ENCODE measurements around the gene KLHDC3.
"Not testable (repeated sequence)": the region's sequence is repeated elsewhere in the genome, so short reads cannot be mapped to it uniquely, and the experiment has no call there.

The KLHDC3 gene

DNA sequence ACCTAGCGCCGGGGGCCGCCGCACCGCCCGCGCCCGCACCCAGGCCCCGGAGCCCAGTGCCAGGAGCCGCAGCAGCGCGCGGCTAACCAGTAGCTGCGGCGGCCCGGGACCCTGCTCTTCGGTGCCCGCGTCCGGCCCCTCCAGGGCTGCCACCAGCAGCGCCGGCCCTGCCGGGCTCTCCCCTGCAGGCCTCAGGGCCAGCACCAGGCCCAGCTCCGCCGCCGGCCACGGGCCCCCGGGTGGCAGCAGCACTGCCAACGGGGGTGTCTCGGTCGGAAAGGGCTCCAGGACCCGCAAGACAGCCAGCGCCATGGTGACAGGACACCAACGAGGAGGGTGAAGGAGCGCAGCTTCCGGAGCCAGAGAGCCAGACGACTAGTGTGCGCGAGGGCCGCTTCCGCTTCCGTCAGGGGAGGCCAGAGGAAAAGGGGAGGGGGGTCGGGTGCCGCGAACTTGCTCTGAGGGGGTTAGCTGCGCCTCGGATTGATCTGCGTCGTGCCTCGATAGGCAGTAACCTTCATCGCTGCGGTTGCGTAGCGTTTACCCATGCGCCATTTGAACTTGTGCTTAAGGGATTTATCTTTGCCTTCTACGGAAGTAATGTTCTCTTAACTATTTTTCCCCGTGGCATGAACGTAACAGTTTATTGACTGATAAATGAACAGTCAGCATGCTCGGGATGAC, 35.1 kb upstream of the KLHDC3 start, which contains the start of gene PEX6:
Gene PEX6, minus strand, starts transcription at position 343 of the 684 bp plus-strand sequence. Its CDS starts 31 bp downstream, at position 312.
- no peak for TF ChIP-seq JUND (IDR thresholded peaks at IDR 0.05; ENCODE audit: low read depth)
- DNase-seq (ENCODE audit: low read depth in 1 of 2, low spot score in 1 of 2) = peak; percentile 86 to 90
- in situ Hi-C loops (cut with HindIII; ENCODE audit: low pct_unique_long_range_greater_than_20kb, low sequenced_read_pairs) = no loop called here

DNA sequence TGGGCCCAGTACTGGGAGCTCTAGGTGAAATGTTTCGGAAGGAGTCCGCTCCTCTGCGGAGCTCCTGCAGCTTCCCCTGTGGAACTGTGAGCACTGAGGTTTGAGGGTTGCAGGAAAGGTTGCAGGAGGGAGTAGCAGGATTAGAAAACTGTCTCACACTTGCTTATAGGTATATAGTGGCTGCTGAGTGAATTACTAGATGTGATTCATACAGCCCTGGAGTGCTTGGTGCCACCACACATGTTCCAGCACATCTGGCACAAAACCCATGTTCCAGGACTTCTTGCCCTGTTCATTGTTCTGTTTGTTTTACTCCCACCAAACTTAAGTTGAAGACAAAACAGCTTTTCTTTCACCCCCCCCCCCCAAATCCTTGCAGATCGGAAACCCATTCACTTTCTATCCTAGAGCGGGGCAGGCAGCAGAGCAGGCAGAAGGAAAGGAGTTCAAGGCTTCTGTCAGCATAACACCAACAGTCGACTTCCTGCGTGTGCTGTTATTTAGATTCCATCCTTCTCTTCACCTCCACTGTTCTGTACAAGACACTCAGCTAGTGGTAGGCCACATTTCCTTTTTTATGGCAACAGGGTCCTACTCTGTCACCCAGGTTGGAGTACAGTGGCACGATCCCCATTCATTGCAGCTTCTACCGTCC, 34.4 kb upstream of the KLHDC3 start:
- TF ChIP-seq JUND (IDR thresholded peaks at IDR 0.05; ENCODE audit: low read depth) = no peak
- in situ Hi-C loops (cut with HindIII; ENCODE audit: low pct_unique_long_range_greater_than_20kb, low sequenced_read_pairs) = no loop called here

DNA sequence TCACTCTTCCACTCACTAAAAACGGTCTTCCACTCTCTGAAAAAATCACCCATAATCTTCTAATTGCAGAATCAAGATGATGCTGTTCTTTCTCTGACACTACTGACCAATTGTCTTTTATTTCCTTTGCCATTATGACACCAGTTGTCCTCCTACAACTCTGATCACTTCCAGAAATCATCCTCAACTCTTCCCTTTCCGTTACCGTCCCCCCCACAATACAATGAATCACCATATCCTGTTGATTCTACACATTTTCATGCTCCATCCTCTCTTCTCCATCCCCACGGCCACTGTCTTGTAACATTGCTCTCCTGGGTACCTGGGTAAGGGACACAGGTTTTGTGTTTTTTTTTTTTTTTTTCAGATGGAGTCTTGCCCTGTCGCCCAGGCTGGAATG, 32.2 kb upstream of the KLHDC3 start:
- no peak for DNase-seq (ENCODE audit: low read depth in 1 of 2, low spot score in 1 of 2)
- in situ Hi-C loops (cut with HindIII; ENCODE audit: low pct_unique_long_range_greater_than_20kb, low sequenced_read_pairs) = no loop called here
- TF ChIP-seq JUND (IDR thresholded peaks at IDR 0.05; ENCODE audit: low read depth) = no peak

More for the DNA sequence above, 34.4 kb upstream of the KLHDC3 start:
- no peak for DNase-seq (ENCODE audit: low read depth in 1 of 2, low spot score in 1 of 2)

DNA sequence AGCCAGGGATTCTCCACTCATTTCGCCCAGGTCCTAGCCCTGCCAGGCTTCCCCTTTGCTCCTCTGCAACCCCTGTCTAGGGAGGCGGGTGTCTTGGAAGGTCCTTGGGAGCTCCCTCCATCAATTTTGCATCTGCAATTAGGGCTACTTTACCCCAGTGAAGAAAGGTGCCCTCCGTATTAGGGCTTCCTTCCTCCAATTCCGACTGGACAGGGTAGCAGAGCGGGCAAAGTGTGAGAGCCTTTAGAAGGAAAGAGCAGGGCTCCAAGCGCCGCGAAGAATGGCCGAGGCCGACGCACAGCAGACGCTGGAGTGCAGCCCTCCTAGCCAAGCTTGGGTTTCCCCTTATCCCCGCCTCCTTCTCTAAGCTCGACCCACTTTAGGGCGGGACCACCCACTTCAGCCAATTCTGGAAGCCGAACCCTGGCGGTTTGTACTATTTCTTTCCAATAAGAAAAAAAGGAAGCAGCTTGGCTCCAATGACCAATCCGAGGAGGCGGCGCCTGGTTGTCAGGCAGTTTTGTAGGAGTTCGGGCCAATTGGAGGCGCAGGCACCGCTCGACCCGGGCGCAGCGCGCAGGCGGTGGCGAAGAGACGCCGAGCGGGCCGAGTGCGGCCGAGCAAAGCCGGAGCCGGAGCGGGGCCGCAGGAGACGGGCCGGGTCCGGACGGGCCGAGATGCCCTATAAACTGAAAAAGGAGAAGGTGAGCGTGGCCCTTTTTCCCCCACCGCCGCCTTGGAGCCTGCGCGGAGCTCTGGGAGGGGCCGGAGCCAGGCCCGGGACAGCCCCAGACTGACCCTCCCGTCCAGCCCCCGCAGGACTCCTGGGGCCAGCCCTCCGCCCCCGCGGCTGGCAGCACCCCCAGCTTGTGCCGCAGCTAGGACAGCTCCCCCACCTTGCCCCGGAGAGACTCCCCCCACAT, 29.8 kb upstream of the KLHDC3 start, which contains the start of gene PPP2R5D:
Gene PPP2R5D, plus strand, starts transcription at position 570 of the 923 bp plus-strand sequence. Its CDS starts 108 bp downstream, at position 678.
- in situ Hi-C loops (cut with HindIII; ENCODE audit: low pct_unique_long_range_greater_than_20kb, low sequenced_read_pairs) = no loop called here
- peak; percentile 96 to 99 for DNase-seq (ENCODE audit: low read depth in 1 of 2, low spot score in 1 of 2)
- TF ChIP-seq JUND (IDR thresholded peaks at IDR 0.05; ENCODE audit: low read depth) = no peak

DNA sequence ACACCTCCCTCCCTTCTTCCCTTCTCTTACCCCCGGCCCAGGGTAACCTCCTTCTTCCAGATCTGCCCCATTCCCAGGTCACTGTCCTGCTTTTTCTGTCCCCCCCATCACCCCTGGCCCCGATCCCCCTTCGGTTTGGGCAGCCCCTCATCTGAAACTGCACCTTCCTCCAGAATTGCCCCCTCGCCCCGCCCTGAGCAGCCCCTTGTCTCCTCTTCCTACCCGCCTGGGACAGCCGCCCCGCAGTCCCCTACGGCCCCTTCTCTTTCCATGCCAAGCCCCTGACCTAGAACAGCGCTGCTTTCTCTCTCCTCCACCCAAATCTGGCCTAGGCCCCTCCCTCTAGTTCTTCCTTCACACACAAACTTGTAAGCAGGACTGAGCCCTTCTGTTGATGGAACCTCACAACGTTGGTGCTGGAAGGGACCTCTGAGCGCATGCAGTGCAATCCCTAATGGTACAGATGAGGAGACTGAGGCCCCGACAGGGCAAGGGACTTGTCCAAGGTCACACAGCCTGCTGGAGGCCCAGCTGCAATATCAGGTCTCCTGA, 29.0 kb upstream of the KLHDC3 start:
- in situ Hi-C loops (cut with HindIII; ENCODE audit: low pct_unique_long_range_greater_than_20kb, low sequenced_read_pairs) = no loop called here
- no peak for DNase-seq (ENCODE audit: low read depth in 1 of 2, low spot score in 1 of 2)
- TF ChIP-seq JUND (IDR thresholded peaks at IDR 0.05; ENCODE audit: low read depth) = no peak

DNA sequence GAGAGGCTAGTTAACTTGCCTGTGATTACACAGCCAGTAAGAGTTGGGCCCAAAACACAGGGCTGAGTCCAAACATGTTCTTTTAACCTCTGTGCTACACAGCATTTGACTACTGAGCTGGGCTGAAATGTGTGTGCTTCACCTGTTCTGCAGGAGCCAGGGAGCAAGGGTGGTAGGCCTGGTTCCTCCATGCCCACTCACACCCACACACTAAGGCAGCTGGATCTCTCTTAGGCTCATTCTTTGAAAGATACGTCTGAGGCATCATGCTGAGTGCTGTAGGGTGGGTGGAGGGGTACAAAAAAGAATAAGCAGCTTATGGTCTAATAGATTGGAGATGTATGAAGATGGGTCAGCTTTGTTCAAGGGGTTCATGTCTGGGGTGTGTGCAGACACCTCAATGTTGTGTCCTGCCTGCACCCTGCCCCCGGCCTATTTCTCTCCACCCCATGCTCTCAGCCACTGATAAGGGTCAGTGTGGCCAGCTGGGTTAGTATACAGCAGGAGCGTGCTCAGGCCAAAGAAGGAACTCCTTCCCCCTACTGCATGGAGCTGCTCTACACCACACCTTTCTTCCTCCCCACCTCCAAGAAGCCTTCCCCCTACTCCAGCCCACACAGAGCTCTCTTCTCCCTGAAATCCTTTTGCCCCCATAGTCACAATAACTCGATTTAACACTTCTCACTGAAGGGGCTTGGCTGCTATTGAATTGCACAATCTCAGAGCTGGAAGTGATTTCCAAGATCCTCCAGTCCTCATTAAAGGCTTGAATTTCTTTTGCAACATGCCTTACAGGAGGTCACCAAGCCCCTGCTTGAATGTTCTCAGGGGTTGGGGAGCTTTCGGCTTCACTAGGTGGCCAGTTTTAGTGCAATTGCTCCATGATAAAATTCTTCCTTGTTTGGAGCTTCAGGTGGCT, 26.3 kb upstream of the KLHDC3 start:
- TF ChIP-seq JUND (IDR thresholded peaks at IDR 0.05; ENCODE audit: low read depth) = no peak
- in situ Hi-C loops (cut with HindIII; ENCODE audit: low pct_unique_long_range_greater_than_20kb, low sequenced_read_pairs) = no loop called here

DNA sequence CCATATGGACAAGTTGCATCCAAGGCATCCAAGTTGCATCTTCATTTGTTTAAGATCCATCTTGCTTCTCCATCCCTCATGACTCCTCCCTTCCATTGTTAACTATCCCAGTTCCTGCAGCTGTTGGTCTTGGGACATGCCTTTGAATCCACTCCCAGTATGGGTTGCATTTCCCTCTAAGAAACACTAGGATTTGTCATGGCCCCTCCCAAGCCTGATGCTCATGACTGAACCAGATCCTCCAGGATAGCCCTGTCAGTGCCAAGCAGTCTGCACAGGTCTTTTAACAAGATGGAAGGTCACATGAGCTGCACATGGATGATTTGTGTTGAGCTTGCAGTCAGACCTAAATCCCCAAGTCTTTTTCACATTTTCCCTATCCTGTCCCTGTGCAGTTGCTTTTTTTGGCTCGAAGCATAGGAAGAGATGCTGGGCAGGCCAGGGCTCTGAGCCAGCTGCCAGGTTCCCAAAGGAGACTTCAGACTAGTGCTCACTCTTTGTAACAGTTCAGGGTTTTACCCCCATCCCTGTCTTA, 25.5 kb upstream of the KLHDC3 start:
- no peak for DNase-seq (ENCODE audit: low read depth in 1 of 2, low spot score in 1 of 2)
- no peak for TF ChIP-seq JUND (IDR thresholded peaks at IDR 0.05; ENCODE audit: low read depth)
- in situ Hi-C loops (cut with HindIII; ENCODE audit: low pct_unique_long_range_greater_than_20kb, low sequenced_read_pairs) = no loop called here

More for the DNA sequence above, 26.3 kb upstream of the KLHDC3 start:
- DNase-seq (ENCODE audit: low read depth in 1 of 2, low spot score in 1 of 2) = no peak

DNA sequence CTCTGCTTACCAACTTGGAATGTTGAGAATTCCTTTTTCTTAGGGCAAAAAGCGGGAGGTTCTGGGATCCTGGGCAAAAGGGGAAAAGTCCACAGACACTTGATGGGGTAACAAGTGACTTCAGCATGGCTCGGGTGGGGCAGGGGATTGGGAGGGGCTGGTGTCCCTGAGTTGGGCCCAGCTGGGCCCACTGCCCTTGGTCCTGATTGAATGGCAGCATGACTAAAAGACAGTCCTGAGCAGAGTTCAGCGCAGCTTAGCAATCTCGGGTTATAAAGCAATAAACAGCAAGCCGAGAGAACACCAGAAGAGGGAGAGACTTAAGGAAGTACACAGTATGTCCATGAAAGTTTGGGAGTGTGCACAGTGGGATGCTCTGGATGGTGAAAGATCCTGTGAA, 24.1 kb upstream of the KLHDC3 start:
- in situ Hi-C loops (cut with HindIII; ENCODE audit: low pct_unique_long_range_greater_than_20kb, low sequenced_read_pairs) = no loop called here
- no peak for DNase-seq (ENCODE audit: low read depth in 1 of 2, low spot score in 1 of 2)
- TF ChIP-seq JUND (IDR thresholded peaks at IDR 0.05; ENCODE audit: low read depth) = no peak

DNA sequence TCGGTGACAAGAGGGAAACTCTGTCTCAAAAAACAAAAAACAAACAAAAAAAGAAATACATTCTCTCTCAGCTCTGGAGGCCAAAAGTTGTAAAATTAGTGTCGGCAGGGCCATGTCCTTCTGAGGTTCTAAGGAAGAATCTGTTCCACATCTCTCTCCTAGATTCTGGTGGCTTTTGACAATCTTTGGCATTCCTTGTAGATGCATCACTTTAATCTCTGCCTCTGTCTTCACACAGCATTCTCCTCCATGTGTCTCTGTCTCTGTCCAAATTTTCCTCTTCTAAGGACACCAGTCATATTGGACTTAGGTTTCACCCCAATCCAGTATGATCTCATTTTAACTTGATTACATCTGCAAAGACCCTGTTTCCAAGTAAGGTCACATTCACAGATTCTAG, 20.6 kb upstream of the KLHDC3 start:
- in situ Hi-C loops (cut with HindIII; ENCODE audit: low pct_unique_long_range_greater_than_20kb, low sequenced_read_pairs) = no loop called here
- DNase-seq (ENCODE audit: low read depth in 1 of 2, low spot score in 1 of 2) = no peak
- TF ChIP-seq JUND (IDR thresholded peaks at IDR 0.05; ENCODE audit: low read depth) = no peak

DNA sequence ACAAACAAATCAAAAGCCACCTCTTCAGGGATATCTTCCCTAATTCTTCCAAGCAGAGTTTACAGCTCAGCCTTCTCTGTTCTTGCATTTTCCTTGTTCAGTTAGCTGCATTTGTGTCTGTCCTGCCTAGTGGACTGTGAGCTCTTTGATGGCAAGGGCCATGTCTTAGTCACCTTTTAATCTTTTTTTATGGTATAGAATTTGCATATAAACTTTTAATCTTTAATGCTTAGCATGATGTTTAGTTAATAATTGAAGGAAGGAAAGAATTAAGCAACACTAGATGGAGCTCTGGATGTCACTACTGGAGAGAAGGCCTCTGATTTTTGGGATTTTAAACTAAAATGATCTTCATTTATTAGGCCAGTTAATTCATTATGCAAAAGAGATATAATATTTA, 17.5 kb upstream of the KLHDC3 start:
- DNase-seq (ENCODE audit: low read depth in 1 of 2, low spot score in 1 of 2) = no peak
- no peak for TF ChIP-seq JUND (IDR thresholded peaks at IDR 0.05; ENCODE audit: low read depth)
- in situ Hi-C loops (cut with HindIII; ENCODE audit: low pct_unique_long_range_greater_than_20kb, low sequenced_read_pairs) = no loop called here

DNA sequence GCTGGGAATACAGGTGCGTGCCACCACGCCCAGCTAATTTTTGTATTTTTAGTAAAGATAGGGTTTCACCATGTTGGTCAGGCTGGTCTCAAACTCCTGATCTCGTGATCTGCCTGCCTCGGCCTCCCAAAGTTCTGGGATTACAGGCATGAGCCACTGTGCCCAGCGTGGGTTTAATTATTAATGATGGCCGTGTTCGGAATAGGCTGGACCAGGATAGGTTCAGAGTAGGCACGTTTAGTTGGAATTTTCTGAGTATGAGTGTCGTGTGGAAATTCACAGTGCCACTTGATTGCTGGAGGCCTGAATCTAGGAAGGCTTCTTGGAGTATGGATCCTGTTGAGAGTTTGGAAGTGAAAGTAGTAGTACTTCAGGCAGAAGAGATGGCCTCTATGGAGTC, 15.8 kb upstream of the KLHDC3 start:
- in situ Hi-C loops (cut with HindIII; ENCODE audit: low pct_unique_long_range_greater_than_20kb, low sequenced_read_pairs) = not testable (repeated sequence)

More for the DNA sequence above, 15.8 kb upstream of the KLHDC3 start:
- not testable (repeated sequence) for DNase-seq (ENCODE audit: low read depth in 1 of 2, low spot score in 1 of 2)

Data from T47D (cell line).